HG03521 (cell line): Measurements from ENCODE around the gene SORCS2.

ENCODE experiments used
- ATAC-seq: cut with Tn5 transposase; IDR thresholded peaks from one replicate; pipeline ENCODE4 v1.9.1; 2021; ENCODE audit warnings: mild to moderate bottlenecking, moderate library complexity; ENCODE audit not compliant: unreplicated experiment

The SORCS2 gene

GRCh38 chr4:7384929-7385890 is 192.9 kb downstream of the SORCS2 start:
- no peak for ATAC-seq

GRCh38 chr4:7387925-7388324 is 195.6 kb downstream of the SORCS2 start:
- ATAC-seq, result no peak

GRCh38 chr4:7388627-7389026 is 196.3 kb downstream of the SORCS2 start:
- ATAC-seq, result no peak

GRCh38 chr4:7389101-7389701 is 196.9 kb downstream of the SORCS2 start:
- no peak for ATAC-seq

GRCh38 chr4:7389719-7390118 is 197.4 kb downstream of the SORCS2 start:
- ATAC-seq, result no peak

GRCh38 chr4:7390336-7390735 is 198.0 kb downstream of the SORCS2 start:
- ATAC-seq, result no peak

- no peak for ATAC-seq
Observed at GRCh38 chr4:7390906-7391636, 198.7 kb downstream of the SORCS2 start.

- no peak for ATAC-seq
Observed at GRCh38 chr4:7391637-7392437, 199.5 kb downstream of the SORCS2 start.

- ATAC-seq, result no peak
Observed at GRCh38 chr4:7392438-7393421, 200.4 kb downstream of the SORCS2 start.

GRCh38 chr4:7393601-7394575 is 201.6 kb downstream of the SORCS2 start:
- ATAC-seq, result no peak

GRCh38 chr4:7394681-7395451 is 202.5 kb downstream of the SORCS2 start:
- ATAC-seq, result no peak

- no peak for ATAC-seq
Observed at GRCh38 chr4:7395645-7396044, 203.3 kb downstream of the SORCS2 start.

GRCh38 chr4:7396186-7396910 is 204.0 kb downstream of the SORCS2 start:
- no peak for ATAC-seq

- ATAC-seq, result no peak
Observed at GRCh38 chr4:7397206-7398103, 205.1 kb downstream of the SORCS2 start.

- ATAC-seq, result no peak
Observed at GRCh38 chr4:7398104-7398423, 205.7 kb downstream of the SORCS2 start.

- no peak for ATAC-seq
Observed at GRCh38 chr4:7398788-7399439, 206.6 kb downstream of the SORCS2 start.
